ENCODE data around the gene GHR.

GHR gene

GRCh38 chr5:42516282-42517042 lies 93.2 kb downstream of the GHR start:
- DNase-seq (ENCODE audit: low read depth in 2 of 2), result no peak

- no peak for DNase-seq (ENCODE audit: low read depth in 2 of 2)
Observed at GRCh38 chr5:42517164-42517563, 93.9 kb downstream of the GHR start.

GRCh38 chr5:42518595-42519221 lies 95.5 kb downstream of the GHR start:
- no peak for DNase-seq (ENCODE audit: low read depth in 2 of 2)

GRCh38 chr5:42520203-42520602 lies 97.0 kb downstream of the GHR start:
- no peak for DNase-seq (ENCODE audit: low read depth in 2 of 2)

GRCh38 chr5:42520957-42521356 lies 97.7 kb downstream of the GHR start:
- no peak for DNase-seq (ENCODE audit: low read depth in 2 of 2)

GRCh38 chr5:42521406-42521805 lies 98.2 kb downstream of the GHR start:
- DNase-seq (ENCODE audit: low read depth in 2 of 2), result no peak

DNA sequence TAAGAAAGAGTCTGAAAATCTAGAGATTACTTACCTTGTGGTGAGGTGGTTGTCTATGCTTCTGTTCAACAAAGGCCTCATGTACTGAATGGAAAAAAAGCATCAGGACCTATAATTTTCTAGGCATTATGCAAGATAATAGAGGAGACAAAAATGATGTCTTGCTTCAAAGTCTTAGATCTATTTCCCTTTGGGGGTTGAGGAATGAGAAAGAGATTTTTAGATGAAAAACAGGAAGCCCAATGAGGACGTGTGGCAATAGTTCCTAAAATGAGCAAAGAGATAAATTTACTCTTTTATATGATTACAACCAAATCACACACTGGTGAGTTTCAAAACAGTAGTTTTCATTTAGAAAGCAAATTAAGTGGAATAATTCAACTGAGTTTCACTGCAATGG lies 99.5 kb downstream of the GHR start:
- DNase-seq (ENCODE audit: low read depth in 2 of 2), result no peak

GRCh38 chr5:42526179-42526578 lies 102.9 kb downstream of the GHR start:
- DNase-seq (ENCODE audit: low read depth in 2 of 2), result no peak

DNA sequence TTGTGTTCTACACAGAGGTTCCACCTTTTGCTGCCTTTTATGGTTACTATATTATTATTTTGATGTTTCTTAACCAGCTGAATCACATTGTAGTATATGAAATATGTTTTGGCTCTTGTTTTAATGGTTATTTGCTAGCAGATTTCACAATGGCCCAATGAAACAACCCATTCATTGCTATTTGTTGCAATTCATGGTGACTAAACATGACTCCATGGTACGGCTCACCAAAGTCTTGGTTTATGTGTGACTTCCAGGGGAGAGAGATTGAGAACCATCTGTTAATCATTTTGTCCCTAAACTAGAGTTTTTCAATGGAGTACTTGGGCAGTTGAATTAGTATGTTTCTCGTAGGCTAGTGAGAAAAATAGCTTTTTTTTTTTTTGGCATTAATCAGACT lies 108.4 kb downstream of the GHR start:
- DNase-seq (ENCODE audit: low read depth in 2 of 2), result no peak

- no peak for DNase-seq (ENCODE audit: low read depth in 2 of 2)
Observed at GRCh38 chr5:42542106-42542505, 118.9 kb downstream of the GHR start.

- no peak for DNase-seq (ENCODE audit: low read depth in 2 of 2)
Observed at GRCh38 chr5:42543774-42544173, 120.5 kb downstream of the GHR start.

DNA sequence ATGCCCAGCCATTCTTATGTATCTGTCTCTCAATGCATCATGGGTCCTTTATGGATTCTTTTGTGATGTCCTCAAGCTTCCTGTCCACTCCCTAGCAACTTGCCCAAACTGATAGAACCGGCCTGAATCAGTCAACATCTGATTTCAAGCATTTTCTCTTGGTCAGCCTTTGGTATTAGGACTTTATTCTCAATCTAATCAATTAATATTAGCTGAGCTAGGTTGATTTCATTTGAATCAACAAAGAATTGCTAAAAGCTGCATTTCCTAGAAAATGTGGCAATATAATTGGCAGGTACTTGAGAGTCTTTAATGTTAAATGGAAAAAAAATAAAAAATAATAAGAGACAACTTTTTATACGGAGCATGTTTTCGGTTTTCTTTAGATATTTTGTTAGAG lies 121.8 kb downstream of the GHR start:
- DNase-seq (ENCODE audit: low read depth in 2 of 2), result no peak

DNA sequence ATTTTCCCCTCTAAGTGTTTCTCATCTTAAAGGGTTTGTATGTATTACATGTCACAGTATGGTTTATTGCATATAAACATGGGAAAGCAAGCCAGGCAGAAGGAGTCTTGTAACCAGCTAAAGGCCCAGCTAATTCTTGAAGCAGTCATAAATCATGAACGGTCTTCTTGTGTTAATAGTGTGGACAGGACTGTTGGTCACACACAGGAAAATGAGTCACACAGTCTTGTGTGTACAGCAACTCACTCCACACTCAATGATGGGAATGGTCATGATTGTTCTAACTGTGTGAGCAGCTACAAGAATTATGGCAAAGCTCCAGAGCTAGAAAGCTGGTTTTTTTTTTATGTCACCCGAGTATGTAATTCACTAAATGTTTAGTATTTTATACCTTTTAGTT lies 123.9 kb downstream of the GHR start:
- no peak for DNase-seq (ENCODE audit: low read depth in 2 of 2)

- no peak for DNase-seq (ENCODE audit: low read depth in 2 of 2)
Observed at GRCh38 chr5:42547894-42548293, 124.7 kb downstream of the GHR start.

DNA sequence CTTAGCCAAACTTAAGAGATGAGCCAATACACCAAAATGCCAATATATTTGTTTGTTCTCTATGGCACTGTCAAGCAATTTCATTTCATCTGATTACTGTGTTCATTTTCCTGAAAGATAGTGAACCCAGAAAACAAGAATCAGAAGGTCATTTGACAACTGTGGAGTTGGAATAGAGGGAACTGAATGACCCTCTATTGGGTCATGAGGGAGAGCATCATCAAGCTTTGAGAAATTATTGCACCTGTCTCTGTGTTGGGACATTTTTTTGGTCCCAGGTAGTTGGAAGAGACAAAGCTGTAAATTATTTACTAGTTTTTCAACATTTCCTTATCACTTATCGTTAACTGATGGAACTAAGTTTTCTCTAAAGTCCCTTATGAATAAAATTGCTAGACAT lies 129.4 kb downstream of the GHR start:
- DNase-seq (ENCODE audit: low read depth in 2 of 2), result no peak

DNA sequence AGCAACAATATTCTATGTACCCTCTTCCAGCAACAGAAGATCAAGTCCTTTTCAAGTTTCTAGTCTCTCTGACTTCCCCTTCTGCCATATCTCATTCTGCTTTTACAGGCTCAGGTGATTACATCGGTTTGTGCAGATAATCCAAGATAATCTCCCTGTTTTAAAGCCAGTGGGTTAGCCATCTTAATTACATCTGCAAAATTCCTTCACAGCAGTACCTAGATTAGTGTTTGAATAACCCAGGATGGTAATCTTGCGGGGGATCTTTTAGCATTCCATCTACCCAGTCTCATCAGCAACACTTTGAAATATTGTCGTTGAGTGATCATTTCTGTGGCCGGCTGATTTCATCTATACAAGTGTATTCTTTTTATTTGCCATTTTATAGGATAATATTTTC lies 130.2 kb downstream of the GHR start:
- no peak for DNase-seq (ENCODE audit: low read depth in 2 of 2)

GRCh38 chr5:42555010-42555409 lies 131.8 kb downstream of the GHR start:
- DNase-seq (ENCODE audit: low read depth in 2 of 2), result no peak

- no peak for DNase-seq (ENCODE audit: low read depth in 2 of 2)
Observed at GRCh38 chr5:42555797-42556196, 132.6 kb downstream of the GHR start.

DNA sequence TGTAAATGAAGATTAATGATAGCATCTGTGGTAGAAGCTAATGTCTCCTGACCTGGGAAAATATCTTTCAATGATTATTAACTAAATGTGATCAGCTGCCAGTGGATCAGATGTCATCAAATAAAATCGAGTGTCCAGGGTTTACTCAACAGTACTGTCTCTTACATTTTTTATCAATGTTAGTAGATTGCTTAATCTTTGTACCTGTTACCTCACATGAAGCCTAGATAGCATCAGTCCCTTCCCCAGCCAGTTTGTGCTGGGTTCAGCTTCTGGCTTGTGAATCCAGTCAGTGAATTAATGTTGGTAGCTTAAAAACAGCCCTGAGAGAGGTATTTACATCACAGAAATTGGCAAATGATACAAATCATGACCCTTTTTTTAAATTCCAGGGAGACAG lies 134.4 kb downstream of the GHR start:
- no peak for DNase-seq (ENCODE audit: low read depth in 2 of 2)

- no peak for DNase-seq (ENCODE audit: low read depth in 2 of 2)
Observed at GRCh38 chr5:42561656-42562055, 138.4 kb downstream of the GHR start.

GRCh38 chr5:42564689-42565356 lies 141.6 kb downstream of the GHR start:
- no peak for DNase-seq (ENCODE audit: low read depth in 2 of 2)

DNA sequence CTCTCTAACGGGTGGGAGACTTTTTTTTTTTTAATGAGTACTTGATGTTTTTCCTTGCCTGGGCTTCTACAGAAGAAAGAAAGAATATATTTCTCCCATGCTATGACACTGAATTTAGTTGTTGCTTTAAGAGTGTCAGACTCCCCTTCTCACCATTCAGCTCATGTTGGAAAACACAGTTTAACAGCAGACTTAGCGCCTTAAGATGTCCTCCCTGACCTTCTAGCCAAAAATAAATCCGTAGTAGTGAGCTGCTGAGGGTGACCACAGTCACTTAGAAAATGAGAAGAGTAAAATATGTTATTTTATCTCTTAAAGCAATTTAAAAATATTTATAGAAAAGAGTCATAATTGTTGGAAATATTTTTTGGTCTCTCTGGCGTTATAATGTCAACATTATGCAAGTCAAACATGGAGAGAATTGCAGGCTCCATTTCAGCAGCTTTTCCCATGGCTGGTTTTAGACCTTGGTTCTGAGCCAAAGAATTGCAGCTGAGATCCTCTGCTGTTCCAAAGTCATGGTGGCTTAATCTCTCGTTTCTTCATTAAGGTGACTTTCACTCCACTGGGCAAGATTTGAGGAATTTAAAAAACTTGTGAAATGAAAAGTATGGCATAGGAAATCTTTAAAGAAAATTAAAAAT lies 143.5 kb downstream of the GHR start:
- DNase-seq (ENCODE audit: low read depth in 2 of 2), result no peak

- no peak for DNase-seq (ENCODE audit: low read depth in 2 of 2)
Observed at GRCh38 chr5:42569325-42569724, 146.1 kb downstream of the GHR start.
